Vagina (tissue), 2 donors: ENCODE results near the gene ADARB1.

Experiments
- CTCF ChIP-seq, 3 experiments: fragments of 450-650 bp in 2 of 3; fragments of 200-600 bp in 1 of 3; sonication (generic) in 1 of 3; IDR thresholded peaks; one replicate each; pipeline ENCODE4 v1.5.1; 2017 to 2019; ENCODE audit warnings: antibody characterized with exemption in 3 of 3, mild to moderate bottlenecking in 2 of 3, moderate library complexity in 2 of 3
- POLR2AphosphoS5 ChIP-seq, 2 donors: sonication (generic); formaldehyde crosslinking; IDR thresholded peaks; one replicate each; pipeline ENCODE4 v1.9.0; 2017; ENCODE audit warnings: antibody characterized with exemption in 2 of 2, mild to moderate bottlenecking in 2 of 2, low read depth in 1 of 2; ENCODE audit not compliant: insufficient read depth in 1 of 2

GRCh38 chr21:45237401-45237800, 163.0 kb downstream of the ADARB1 start:
- TF ChIP-seq CTCF (IDR thresholded peaks at IDR 0.05) = no peak
- no peak for TF ChIP-seq POLR2AphosphoS5 (IDR thresholded peaks at IDR 0.05; ENCODE audit: insufficient read depth in 1 of 2, low read depth in 1 of 2)
